Trophoblast cell (in vitro differentiated cells and primary cell): Measurements from ENCODE around the gene PAPPA.
A peak's percentile ranks its signal among the peaks of the same experiment; 100 is the strongest.

Experiments
- DNase-seq, 2 donors: peaks; one replicate each; pipeline ENCODE4 v3.0.0-alpha.2; 2016
- H2AFZ ChIP-seq: 2 replicates; pipeline ENCODE4 v1.6.1; 2013; ENCODE audit warnings: low read length, moderate library complexity, mild to moderate bottlenecking; ENCODE audit not compliant: insufficient read depth, poor library complexity
- H2AK5ac ChIP-seq: 2 replicates; pipeline ENCODE4 v1.6.1; 2013; ENCODE audit warnings: mild to moderate bottlenecking, low read length
- H2BK120ac ChIP-seq: 2 replicates; pipeline ENCODE4 v1.6.1; 2013; ENCODE audit warnings: low read length, mild to moderate bottlenecking, moderate library complexity; ENCODE audit not compliant: insufficient read depth, poor library complexity
- H2BK12ac ChIP-seq: 2 replicates; pipeline ENCODE4 v1.6.1; 2013; ENCODE audit warnings: mild to moderate bottlenecking, low read length, moderate library complexity
- H2BK5ac ChIP-seq: 2 replicates; pipeline ENCODE4 v1.6.1; 2013; ENCODE audit warnings: low read length, low read depth, moderate library complexity, mild to moderate bottlenecking; ENCODE audit not compliant: poor library complexity
- H3K14ac ChIP-seq: 2 replicates; pipeline ENCODE4 v1.6.1; 2013; ENCODE audit warnings: mild to moderate bottlenecking, low read length
- H3K18ac ChIP-seq: 2 replicates; pipeline ENCODE4 v1.6.1; 2013; ENCODE audit warnings: mild to moderate bottlenecking, low read length
- H3K23ac ChIP-seq: 2 replicates; pipeline ENCODE4 v1.6.1; 2013; ENCODE audit warnings: low read length
- H3K27ac ChIP-seq: 2 replicates; pipeline ENCODE4 v1.5.1; 2013; ENCODE audit warnings: low read depth, mild to moderate bottlenecking, inconsistent platforms, low read length, moderate library complexity
- H3K27me3 ChIP-seq: 2 replicates; pipeline ENCODE4 v1.6.1; 2013; ENCODE audit warnings: inconsistent platforms, mild to moderate bottlenecking, low read length, moderate library complexity; ENCODE audit not compliant: insufficient read depth
- H3K36me3 ChIP-seq, 2 experiments: 1 replicate in 1 of 2; 2 replicates in 1 of 2; pipeline ENCODE4 v1.6.1; 2013; ENCODE audit warnings: low read length in 2 of 2, mild to moderate bottlenecking in 2 of 2, moderate library complexity in 1 of 2; ENCODE audit not compliant: insufficient read depth in 2 of 2, control insufficient read depth in 1 of 2
- H3K4ac ChIP-seq: 2 replicates; pipeline ENCODE4 v1.6.1; 2013; ENCODE audit warnings: low read depth, mild to moderate bottlenecking, low read length, moderate library complexity
- H3K4me1 ChIP-seq, 2 experiments: 1 replicate in 1 of 2; 2 replicates in 1 of 2; pipeline ENCODE4 v1.6.1; 2013; ENCODE audit warnings: low read length in 2 of 2, mild to moderate bottlenecking in 2 of 2, moderate library complexity in 1 of 2; ENCODE audit not compliant: insufficient read depth in 2 of 2, control insufficient read depth in 1 of 2
- H3K4me2 ChIP-seq: 2 replicates; pipeline ENCODE4 v1.6.1; 2013; ENCODE audit warnings: inconsistent platforms, mild to moderate bottlenecking, low read length, moderate library complexity
- H3K4me3 ChIP-seq: 2 replicates; pipeline ENCODE4 v1.5.1; 2013; ENCODE audit warnings: mild to moderate bottlenecking, low read depth, low read length, inconsistent platforms
- H3K79me1 ChIP-seq: one replicate; pipeline ENCODE4 v1.6.1; 2013; ENCODE audit warnings: low read length
- H3K79me2 ChIP-seq: 2 replicates; pipeline ENCODE4 v1.6.1; 2013; ENCODE audit warnings: low read length, mild to moderate bottlenecking; ENCODE audit not compliant: control insufficient read depth, insufficient read depth, poor library complexity
- H3K9ac ChIP-seq: 2 replicates; pipeline ENCODE4 v1.6.1; 2013; ENCODE audit warnings: mild to moderate bottlenecking, low read length
- H3K9me3 ChIP-seq: 2 replicates; pipeline ENCODE4 v1.6.1; 2013; ENCODE audit warnings: low read depth, mild to moderate bottlenecking, control low read depth, inconsistent platforms, low read length; ENCODE audit not compliant: insufficient read depth
- H4K12ac ChIP-seq: 2 replicates; pipeline ENCODE4 v1.6.1; 2013; ENCODE audit warnings: low read depth, mild to moderate bottlenecking, low read length, moderate library complexity
- H4K8ac ChIP-seq: 2 replicates; pipeline ENCODE4 v1.6.1; 2013; ENCODE audit warnings: low read depth, mild to moderate bottlenecking, low read length, moderate library complexity
- H4K91ac ChIP-seq: one replicate; pipeline ENCODE4 v1.6.1; 2013; ENCODE audit warnings: low read depth, mild to moderate bottlenecking, low read length, moderate library complexity
- WGBS: extraction: QIAGEN DNeasy Blood & Tissue Kit; methylation state at CpG from one replicate; pipeline ENCODE4 v1.1.7; 2013; ENCODE audit warnings: missing lambda C conversion rate; ENCODE audit not compliant: insufficient read length, insufficient coverage; ENCODE audit errors: extremely low coverage; 5-methylcytosine and 5-hydroxymethylcytosine counted together

The PAPPA gene

GRCh38 chr9:116134975-116135374 lies 18.6 kb upstream of the PAPPA start:
- H3K27ac ChIP-seq: no peak overlapping the region
- H3K79me2 ChIP-seq: no peaks in the 10 kb centered on the region
- no CpG with 5 or more reads among the region's 3 CpGs for WGBS
- no peaks in the 10 kb centered on the region for H3K79me1 ChIP-seq
- H4K91ac ChIP-seq: no peak overlapping the region
- H3K14ac ChIP-seq: no peak overlapping the region
- H4K8ac ChIP-seq: no peak overlapping the region
- H2AFZ ChIP-seq: no peak overlapping the region
- H2BK12ac ChIP-seq: no peak overlapping the region
- no peaks in the 10 kb centered on the region for H3K27me3 ChIP-seq
- no peak overlapping the region for H3K9ac ChIP-seq
- no peaks in the 10 kb centered on the region for H3K36me3 ChIP-seq
- H3K4me1 ChIP-seq: no peaks in the 10 kb centered on the region
- no peak overlapping the region for H2BK5ac ChIP-seq
- no peak overlapping the region for H3K4me3 ChIP-seq
- H3K9me3 ChIP-seq: no peaks in the 10 kb centered on the region
- no peak overlapping the region for H3K23ac ChIP-seq
- H2BK120ac ChIP-seq: no peak overlapping the region
- no peak overlapping the region for H3K18ac ChIP-seq
- H3K4me2 ChIP-seq: no peak overlapping the region
- H3K4ac ChIP-seq: no peak overlapping the region
- no peak overlapping the region for H2AK5ac ChIP-seq
- no peak overlapping the region for H4K12ac ChIP-seq
- DNase-seq: no peak

- H3K27ac ChIP-seq: no peak overlapping the region
- no peak overlapping the region for H2AFZ ChIP-seq
- H3K4me1 ChIP-seq: no peaks in the 10 kb centered on the region
- no peak overlapping the region for H2BK12ac ChIP-seq
- no peaks in the 10 kb centered on the region for H3K36me3 ChIP-seq
- H3K23ac ChIP-seq: no peak overlapping the region
- H4K12ac ChIP-seq: no peak overlapping the region
- H3K4ac ChIP-seq: no peak overlapping the region
- DNase-seq: peak; percentile 54 to 71
- no peak overlapping the region for H3K14ac ChIP-seq
- no peak overlapping the region for H2BK5ac ChIP-seq
- H4K8ac ChIP-seq: no peak overlapping the region
- no CpG with 5 or more reads among the region's 2 CpGs for WGBS
- H3K79me1 ChIP-seq: no peaks in the 10 kb centered on the region
- no peaks in the 10 kb centered on the region for H3K79me2 ChIP-seq
- H3K4me3 ChIP-seq: no peak overlapping the region
- no peak overlapping the region for H2AK5ac ChIP-seq
- no peaks in the 10 kb centered on the region for H3K27me3 ChIP-seq
- no peak overlapping the region for H2BK120ac ChIP-seq
- no peak overlapping the region for H3K4me2 ChIP-seq
- H3K9ac ChIP-seq: no peak overlapping the region
- H3K9me3 ChIP-seq: no peaks in the 10 kb centered on the region
- no peak overlapping the region for H3K18ac ChIP-seq
- H4K91ac ChIP-seq: no peak overlapping the region
Observed at GRCh38 chr9:116137010-116137409, 16.6 kb upstream of the PAPPA start.

GRCh38 chr9:116137581-116137980 lies 16.0 kb upstream of the PAPPA start:
- H2BK12ac ChIP-seq: no peak overlapping the region
- H2AFZ ChIP-seq: no peak overlapping the region
- H4K8ac ChIP-seq: no peak overlapping the region
- no peak overlapping the region for H3K4me3 ChIP-seq
- no peak overlapping the region for H2AK5ac ChIP-seq
- no CpG with 5 or more reads among the region's 5 CpGs for WGBS
- H4K91ac ChIP-seq: no peak overlapping the region
- no peaks in the 10 kb centered on the region for H3K9me3 ChIP-seq
- H3K4me1 ChIP-seq: no peaks in the 10 kb centered on the region
- H2BK5ac ChIP-seq: no peak overlapping the region
- no peak overlapping the region for H3K4me2 ChIP-seq
- H3K79me1 ChIP-seq: no peaks in the 10 kb centered on the region
- H3K79me2 ChIP-seq: no peaks in the 10 kb centered on the region
- H3K9ac ChIP-seq: no peak overlapping the region
- DNase-seq: no peak
- no peak overlapping the region for H3K4ac ChIP-seq
- H3K36me3 ChIP-seq: no peaks in the 10 kb centered on the region
- no peak overlapping the region for H2BK120ac ChIP-seq
- no peaks in the 10 kb centered on the region for H3K27me3 ChIP-seq
- H3K27ac ChIP-seq: no peak overlapping the region
- no peak overlapping the region for H3K14ac ChIP-seq
- no peak overlapping the region for H3K18ac ChIP-seq
- H4K12ac ChIP-seq: no peak overlapping the region
- no peak overlapping the region for H3K23ac ChIP-seq

DNA sequence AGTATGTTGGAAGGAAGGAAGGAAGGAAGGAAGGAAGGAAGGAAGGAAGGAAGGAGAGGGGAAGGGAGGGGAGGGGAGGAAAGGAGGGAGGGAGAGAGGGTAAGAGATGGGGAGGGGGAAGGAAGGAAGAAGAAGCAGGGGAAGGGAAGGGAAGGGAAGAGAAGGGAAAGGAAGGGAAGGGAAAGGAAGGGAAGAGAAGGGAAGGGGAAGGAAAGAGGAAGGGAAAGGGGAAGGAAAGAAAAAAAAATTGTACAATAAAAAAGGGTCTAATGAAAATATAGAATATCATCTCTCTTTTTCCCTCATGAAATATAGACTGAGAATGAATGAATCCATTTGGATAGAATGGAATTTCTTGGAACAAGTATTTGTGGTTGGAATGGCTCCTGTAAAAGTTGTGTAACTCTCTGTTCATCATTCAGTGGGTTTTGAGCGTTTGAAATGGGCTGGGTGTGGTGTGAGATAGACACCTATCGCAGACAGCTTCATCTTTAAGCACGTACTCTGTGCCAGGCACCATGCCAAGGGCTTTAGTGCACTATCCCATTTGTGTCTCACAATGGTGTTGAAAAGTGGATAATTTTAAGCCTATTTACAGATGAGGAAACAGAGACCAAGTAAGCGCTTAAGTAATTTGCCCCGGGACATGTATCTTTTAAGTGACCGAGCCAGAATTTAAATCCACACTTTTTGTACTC lies 11.6 kb upstream of the PAPPA start:
- no peak overlapping the region for H4K8ac ChIP-seq
- peak; percentile 14 to 55 for DNase-seq
- no peak overlapping the region for H2AK5ac ChIP-seq
- no peak overlapping the region for H4K12ac ChIP-seq
- H3K4me2 ChIP-seq: no peak overlapping the region
- no peak overlapping the region for H3K9ac ChIP-seq
- no peak overlapping the region for H2BK120ac ChIP-seq
- no peaks in the 10 kb centered on the region for H3K36me3 ChIP-seq
- no peak overlapping the region for H2BK12ac ChIP-seq
- H2BK5ac ChIP-seq: no peak overlapping the region
- H3K79me1 ChIP-seq: no peaks in the 10 kb centered on the region
- no peak overlapping the region for H2AFZ ChIP-seq
- H3K4ac ChIP-seq: no peak overlapping the region
- H3K27me3 ChIP-seq: no peaks in the 10 kb centered on the region
- H3K14ac ChIP-seq: no peak overlapping the region
- no peak overlapping the region for H3K27ac ChIP-seq
- WGBS: no CpG with 5 or more reads among the region's 6 CpGs
- H3K79me2 ChIP-seq: no peaks in the 10 kb centered on the region
- H3K9me3 ChIP-seq: no peaks in the 10 kb centered on the region
- no peak overlapping the region for H3K4me3 ChIP-seq
- no peak overlapping the region for H4K91ac ChIP-seq
- no peak overlapping the region for H3K23ac ChIP-seq
- no peaks in the 10 kb centered on the region for H3K4me1 ChIP-seq
- no peak overlapping the region for H3K18ac ChIP-seq
